HEK293 (cell line): ENCODE results near the gene SQSTM1.

Experiments
- KLF10 ChIP-seq: fragments of 450-650 bp; IDR thresholded peaks from 2 replicates; pipeline ENCODE4 v1.5.1; 2018; ENCODE audit warnings: missing biosample characterization, mild to moderate bottlenecking, missing genetic modification characterization
- PATZ1 ChIP-seq: fragments of 450-650 bp; formaldehyde crosslinking; IDR thresholded peaks from 2 replicates; pipeline ENCODE4 v1.5.1; 2016; ENCODE audit warnings: missing biosample characterization, missing genetic modification characterization
- RBAK ChIP-seq: fragments of 450-650 bp; formaldehyde crosslinking; IDR thresholded peaks from 2 replicates; pipeline ENCODE4 v1.5.1; 2016; ENCODE audit warnings: missing biosample characterization, missing genetic modification characterization
- SP7 ChIP-seq: fragments of 450-650 bp; formaldehyde crosslinking; IDR thresholded peaks from 2 replicates; pipeline ENCODE4 v1.5.1; 2016; ENCODE audit warnings: missing biosample characterization, missing genetic modification characterization
- WT1 ChIP-seq: fragments of 450-650 bp; formaldehyde crosslinking; IDR thresholded peaks from 2 replicates; pipeline ENCODE4 v1.5.1; 2016; ENCODE audit warnings: missing biosample characterization, missing genetic modification characterization
- ZBTB1 ChIP-seq: fragments of 450-650 bp; formaldehyde crosslinking; IDR thresholded peaks from 2 replicates; pipeline ENCODE4 v1.5.1; 2016; ENCODE audit warnings: missing biosample characterization, missing genetic modification characterization
- ZBTB6 ChIP-seq: fragments of 450-650 bp; formaldehyde crosslinking; IDR thresholded peaks from 2 replicates; pipeline ENCODE4 v1.5.1; 2017; ENCODE audit warnings: missing biosample characterization, missing genetic modification characterization
- ZBTB7A ChIP-seq: fragments of 450-650 bp; formaldehyde crosslinking; IDR thresholded peaks from 2 replicates; pipeline ENCODE4 v1.5.1; 2016; ENCODE audit warnings: low read depth, missing biosample characterization, missing genetic modification characterization
- ZEB2 ChIP-seq: fragments of 450-650 bp; formaldehyde crosslinking; IDR thresholded peaks from 2 replicates; pipeline ENCODE4 v1.5.1; 2016; ENCODE audit warnings: missing biosample characterization, missing genetic modification characterization
- ZNF114 ChIP-seq: fragments of 450-650 bp; formaldehyde crosslinking; IDR thresholded peaks from 2 replicates; pipeline ENCODE4 v1.5.0; 2017; ENCODE audit warnings: missing biosample characterization, missing genetic modification characterization
- ZNF157 ChIP-seq: fragments of 450-650 bp; formaldehyde crosslinking; IDR thresholded peaks from 2 replicates; pipeline ENCODE4 v1.5.1; 2016; ENCODE audit warnings: missing biosample characterization, missing genetic modification characterization
- ZNF16 ChIP-seq: fragments of 450-650 bp; formaldehyde crosslinking; IDR thresholded peaks from 2 replicates; pipeline ENCODE4 v1.5.1; 2016; ENCODE audit warnings: low read depth, missing biosample characterization, missing genetic modification characterization
- ZNF18 ChIP-seq: fragments of 450-650 bp; formaldehyde crosslinking; IDR thresholded peaks from 2 replicates; pipeline ENCODE4 v1.5.1; 2016; ENCODE audit warnings: missing biosample characterization, missing genetic modification characterization
- ZNF274 ChIP-seq, 2 experiments: fragments of 200-500 bp in 1 of 2; fragments of 450-650 bp in 1 of 2; sonication (Bioruptor generic) in 1 of 2; formaldehyde crosslinking in 1 of 2; IDR thresholded peaks; 2 replicates each; pipeline versions ENCODE4 v1.5.1 to v1.6.1; 2014 to 2016; ENCODE audit warnings: borderline replicate concordance in 1 of 2, inconsistent platforms in 1 of 2, low read length in 1 of 2, missing biosample characterization in 1 of 2, missing genetic modification characterization in 1 of 2
- ZNF302 ChIP-seq: fragments of 450-650 bp; formaldehyde crosslinking; IDR thresholded peaks from 2 replicates; pipeline ENCODE4 v1.5.1; 2016; ENCODE audit warnings: missing biosample characterization, missing genetic modification characterization, low read depth
- ZNF404 ChIP-seq: fragments of 450-650 bp; formaldehyde crosslinking; IDR thresholded peaks from 2 replicates; pipeline ENCODE4 v1.5.1; 2017; ENCODE audit warnings: missing biosample characterization, missing genetic modification characterization
- ZNF529 ChIP-seq: fragments of 450-650 bp; formaldehyde crosslinking; IDR thresholded peaks from 2 replicates; pipeline ENCODE4 v1.5.1; 2017; ENCODE audit warnings: missing genetic modification characterization, missing biosample characterization; ENCODE audit not compliant: insufficient replicate concordance
- ZNF549 ChIP-seq: fragments of 450-650 bp; IDR thresholded peaks from 2 replicates; pipeline ENCODE4 v1.5.1; 2018; ENCODE audit warnings: missing biosample characterization, missing genetic modification characterization, mild to moderate bottlenecking, inconsistent platforms, moderate library complexity
- ZNF600 ChIP-seq: fragments of 450-650 bp; formaldehyde crosslinking; IDR thresholded peaks from 2 replicates; pipeline ENCODE4 v1.5.1; 2016; ENCODE audit warnings: missing biosample characterization, missing genetic modification characterization
- ZNF621 ChIP-seq: fragments of 450-650 bp; formaldehyde crosslinking; IDR thresholded peaks from 2 replicates; pipeline ENCODE4 v1.5.1; 2017; ENCODE audit warnings: missing biosample characterization, missing genetic modification characterization
- ZNF626 ChIP-seq: fragments of 450-650 bp; sonication (Bioruptor Pico); formaldehyde crosslinking; IDR thresholded peaks from 2 replicates; pipeline ENCODE4 v1.5.1; 2018; ENCODE audit warnings: missing biosample characterization, missing genetic modification characterization, inconsistent platforms
- ZNF629 ChIP-seq: fragments of 450-650 bp; formaldehyde crosslinking; IDR thresholded peaks from 2 replicates; pipeline ENCODE4 v1.5.1; 2017; ENCODE audit warnings: missing biosample characterization, missing genetic modification characterization
- ZNF645 ChIP-seq: fragments of 450-650 bp; formaldehyde crosslinking; IDR thresholded peaks from 2 replicates; pipeline ENCODE4; 2016; ENCODE audit warnings: missing biosample characterization, missing genetic modification characterization
- ZNF658 ChIP-seq: fragments of 450-650 bp; formaldehyde crosslinking; IDR thresholded peaks from 2 replicates; pipeline ENCODE4; 2016; ENCODE audit warnings: missing biosample characterization, missing genetic modification characterization
- ZNF701 ChIP-seq: fragments of 450-650 bp; formaldehyde crosslinking; IDR thresholded peaks from 2 replicates; pipeline ENCODE4 v1.5.1; 2016; ENCODE audit warnings: missing biosample characterization, missing genetic modification characterization
- ZNF777 ChIP-seq: fragments of 450-650 bp; formaldehyde crosslinking; IDR thresholded peaks from 2 replicates; pipeline ENCODE4 v1.5.1; 2017; ENCODE audit warnings: missing biosample characterization, missing genetic modification characterization, borderline replicate concordance
- ZNF792 ChIP-seq: fragments of 450-650 bp; formaldehyde crosslinking; IDR thresholded peaks from 2 replicates; pipeline ENCODE4 v1.5.1; 2016; ENCODE audit warnings: missing biosample characterization, missing genetic modification characterization
- ZSCAN18 ChIP-seq: fragments of 450-650 bp; formaldehyde crosslinking; IDR thresholded peaks from 2 replicates; pipeline ENCODE4 v1.5.1; 2016; ENCODE audit warnings: missing biosample characterization, missing genetic modification characterization
- TF ChIP-seq, protein P1 (sequence below): fragments of 450-650 bp; formaldehyde crosslinking; IDR thresholded peaks from 2 replicates; pipeline ENCODE4 v1.5.1; 2016; ENCODE audit warnings: missing biosample characterization, missing genetic modification characterization
- TF ChIP-seq, protein P2 (sequence below): fragments of 450-650 bp; formaldehyde crosslinking; IDR thresholded peaks from 2 replicates; pipeline ENCODE4 v1.5.1; 2016; ENCODE audit warnings: missing biosample characterization, missing genetic modification characterization

SQSTM1 gene

GRCh38 chr5:179795049-179795862 is 25.4 kb upstream of the SQSTM1 start (continued):
- TF ChIP-seq ZNF18 (tag by site-specific recombination) (no peak), ZNF626 (tag by site-specific recombination) (no peak), ZBTB6 (tag by site-specific recombination) (no peak), ZNF777 (no peak), ZNF529 (tag by site-specific recombination) (no peak), ZNF16 (no peak), ZBTB7A (tag by site-specific recombination) (no peak), SP7 (tag by site-specific recombination) (peak; percentile 44; the same call in 1 of the 2 replicates), ZNF404 (tag by site-specific recombination) (no peak), ZBTB1 (tag by site-specific recombination) (no peak), ZSCAN18 (tag by site-specific recombination) (no peak), WT1 (tag by site-specific recombination) (peak; percentile 75), ZNF302 (tag by site-specific recombination) (no peak), ZEB2 (no peak; the same call in 1 of the 2 replicates), ZNF645 (no peak), ZNF274 (IDR thresholded peaks at IDR 0.05; ENCODE audit: low read length) (no peak), ZNF274 (tag by site-specific recombination; IDR thresholded peaks at IDR 0.05; ENCODE audit: borderline replicate concordance) (no peak), ZNF600 (tag by site-specific recombination) (no peak), ZNF549 (tag by site-specific recombination) (no peak), ZNF621 (tag by site-specific recombination) (no peak), ZNF629 (tag by site-specific recombination) (no peak), ZNF658 (tag by site-specific recombination) (no peak), RBAK (tag by site-specific recombination) (no peak), ZNF114 (tag by site-specific recombination) (no peak), KLF10 (tag by site-specific recombination) (no peak), ZNF157 (tag by site-specific recombination) (no peak), ZNF792 (no peak), PATZ1 (tag by site-specific recombination) (peak; percentile 72; the same call in 1 of the 2 replicates), ZNF701 (tag by site-specific recombination) (no peak)
- TF ChIP-seq, protein P1, sequence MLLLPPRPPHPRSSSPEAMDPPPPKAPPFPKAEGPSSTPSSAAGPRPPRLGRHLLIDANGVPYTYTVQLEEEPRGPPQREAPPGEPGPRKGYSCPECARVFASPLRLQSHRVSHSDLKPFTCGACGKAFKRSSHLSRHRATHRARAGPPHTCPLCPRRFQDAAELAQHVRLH: no peak
- TF ChIP-seq, protein P2, sequence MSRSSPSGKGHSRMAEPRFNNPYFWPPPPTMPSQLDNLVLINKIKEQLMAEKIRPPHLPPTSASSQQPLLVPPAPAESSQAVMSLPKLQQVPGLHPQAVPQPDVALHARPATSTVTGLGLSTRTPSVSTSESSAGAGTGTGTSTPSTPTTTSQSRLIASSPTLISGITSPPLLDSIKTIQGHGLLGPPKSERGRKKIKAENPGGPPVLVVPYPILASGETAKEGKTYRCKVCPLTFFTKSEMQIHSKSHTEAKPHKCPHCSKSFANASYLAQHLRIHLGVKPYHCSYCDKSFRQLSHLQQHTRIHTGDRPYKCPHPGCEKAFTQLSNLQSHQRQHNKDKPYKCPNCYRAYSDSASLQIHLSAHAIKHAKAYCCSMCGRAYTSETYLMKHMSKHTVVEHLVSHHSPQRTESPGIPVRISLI (tag by site-specific recombination): no peak
